ENCODE measurements around the gene HCFC1.

The HCFC1 gene

DNA sequence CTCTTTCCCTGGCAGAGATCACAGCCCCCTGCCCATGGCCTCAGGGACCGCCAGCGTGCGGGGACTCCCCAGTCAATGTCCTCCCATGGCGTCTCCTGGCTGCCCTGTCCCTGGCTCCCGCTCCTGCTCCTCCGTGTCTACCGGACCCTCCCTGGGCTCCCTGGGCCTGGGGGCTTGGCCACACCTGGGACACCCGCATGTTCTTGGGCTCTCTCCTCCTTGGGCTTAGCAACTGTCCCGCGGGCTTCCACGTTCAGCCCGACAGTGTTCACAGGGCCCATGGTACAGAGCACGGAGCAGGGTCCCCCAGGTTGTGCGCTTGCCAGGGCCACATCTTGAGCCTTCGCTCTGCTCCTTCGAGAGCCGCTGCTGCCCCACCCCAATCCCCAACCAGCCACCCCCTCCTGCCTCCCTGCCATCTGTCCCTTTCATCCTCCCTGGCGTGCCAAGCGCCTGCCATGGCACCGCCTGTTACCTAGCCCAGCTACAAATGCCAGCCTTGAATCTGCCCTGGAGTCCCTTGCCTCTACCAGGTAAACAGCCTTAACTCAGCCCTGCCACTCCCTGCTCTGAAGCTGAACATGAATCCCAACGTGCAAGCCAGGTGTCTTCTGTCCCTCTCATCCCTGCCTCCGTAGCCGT is 63.3 kb downstream of the HCFC1 start:
- Mint-ChIP-seq H3K27ac (no peak overlapping the region), H3K9me3 (ENCODE audit: low read depth) (no peaks in the 10 kb centered on the region), H3K27me3 (no peaks in the 10 kb centered on the region), H3K4me3 (no peak overlapping the region), H3K36me3 (no peaks in the 10 kb centered on the region), H3K4me1 (ENCODE audit: low read depth) (peaks cover 23% of the 10 kb centered on the region)

DNA sequence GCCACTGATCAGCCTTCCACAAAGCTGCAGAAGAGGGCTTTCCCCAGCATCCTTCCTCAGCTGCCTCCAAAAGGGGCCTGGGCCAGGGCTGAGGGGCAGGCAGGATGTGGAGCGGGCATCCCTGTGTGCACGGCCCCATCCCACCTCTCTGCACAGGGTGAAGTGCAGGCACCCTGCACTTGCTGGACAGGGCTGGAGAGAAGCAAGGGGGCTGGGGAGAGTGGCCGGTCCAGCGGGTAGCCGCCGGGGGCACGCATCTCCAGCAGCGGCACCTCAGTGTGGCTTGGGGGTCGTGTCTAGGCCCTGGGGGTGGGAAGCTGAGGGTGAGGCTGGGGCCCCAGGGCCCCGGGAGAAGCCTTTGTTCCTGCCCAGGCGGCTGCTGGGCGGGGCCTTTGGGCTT is 64.2 kb downstream of the HCFC1 start:
- Mint-ChIP-seq H3K36me3 (no peaks in the 10 kb centered on the region), H3K4me1 (ENCODE audit: low read depth) (peaks cover 29% of the 10 kb centered on the region), H3K4me3 (no peak overlapping the region), H3K9me3 (ENCODE audit: low read depth) (no peaks in the 10 kb centered on the region), H3K27ac (no peak overlapping the region), H3K27me3 (no peaks in the 10 kb centered on the region)

DNA sequence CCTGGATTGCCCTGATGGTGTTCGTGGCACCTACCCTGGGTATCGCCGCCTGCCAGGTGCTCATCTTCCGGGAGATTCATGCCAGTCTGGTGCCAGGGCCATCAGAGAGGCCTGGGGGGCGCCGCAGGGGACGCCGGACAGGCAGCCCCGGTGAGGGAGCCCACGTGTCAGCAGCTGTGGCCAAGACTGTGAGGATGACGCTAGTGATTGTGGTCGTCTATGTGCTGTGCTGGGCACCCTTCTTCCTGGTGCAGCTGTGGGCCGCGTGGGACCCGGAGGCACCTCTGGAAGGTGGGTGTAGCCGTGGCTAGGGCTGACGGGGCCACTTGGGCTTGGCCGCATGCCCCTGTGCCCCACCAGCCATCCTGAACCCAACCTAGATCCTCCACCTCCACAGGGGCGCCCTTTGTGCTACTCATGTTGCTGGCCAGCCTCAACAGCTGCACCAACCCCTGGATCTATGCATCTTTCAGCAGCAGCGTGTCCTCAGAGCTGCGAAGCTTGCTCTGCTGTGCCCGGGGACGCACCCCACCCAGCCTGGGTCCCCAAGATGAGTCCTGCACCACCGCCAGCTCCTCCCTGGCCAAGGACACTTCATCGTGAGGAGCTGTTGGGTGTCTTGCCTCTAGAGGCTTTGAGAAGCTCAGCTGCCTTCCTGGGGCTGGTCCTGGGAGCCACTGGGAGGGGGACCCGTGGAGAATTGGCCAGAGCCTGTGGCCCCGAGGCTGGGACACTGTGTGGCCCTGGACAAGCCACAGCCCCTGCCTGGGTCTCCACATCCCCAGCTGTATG is 65.3 kb downstream of the HCFC1 start:
- H3K27ac Mint-ChIP-seq = no peak overlapping the region
- H3K27me3 Mint-ChIP-seq = no peaks in the 10 kb centered on the region
- no peaks in the 10 kb centered on the region for H3K9me3 Mint-ChIP-seq (ENCODE audit: low read depth)
- no peak overlapping the region for H3K4me3 Mint-ChIP-seq
- H3K4me1 Mint-ChIP-seq (ENCODE audit: low read depth) = peaks cover 31% of the 10 kb centered on the region
- no peaks in the 10 kb centered on the region for H3K36me3 Mint-ChIP-seq

DNA sequence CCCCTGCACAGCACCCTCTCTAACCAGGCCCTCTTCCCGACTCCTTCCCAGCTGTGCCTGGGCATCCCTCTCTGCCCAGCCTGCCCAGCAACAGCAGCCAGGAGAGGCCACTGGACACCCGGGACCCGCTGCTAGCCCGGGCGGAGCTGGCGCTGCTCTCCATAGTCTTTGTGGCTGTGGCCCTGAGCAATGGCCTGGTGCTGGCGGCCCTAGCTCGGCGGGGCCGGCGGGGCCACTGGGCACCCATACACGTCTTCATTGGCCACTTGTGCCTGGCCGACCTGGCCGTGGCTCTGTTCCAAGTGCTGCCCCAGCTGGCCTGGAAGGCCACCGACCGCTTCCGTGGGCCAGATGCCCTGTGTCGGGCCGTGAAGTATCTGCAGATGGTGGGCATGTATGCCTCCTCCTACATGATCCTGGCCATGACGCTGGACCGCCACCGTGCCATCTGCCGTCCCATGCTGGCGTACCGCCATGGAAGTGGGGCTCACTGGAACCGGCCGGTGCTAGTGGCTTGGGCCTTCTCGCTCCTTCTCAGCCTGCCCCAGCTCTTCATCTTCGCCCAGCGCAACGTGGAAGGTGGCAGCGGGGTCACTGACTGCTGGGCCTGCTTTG is 66.0 kb downstream of the HCFC1 start:
- Mint-ChIP-seq H3K9me3 (ENCODE audit: low read depth) (no peaks in the 10 kb centered on the region), H3K27me3 (no peaks in the 10 kb centered on the region), H3K4me1 (ENCODE audit: low read depth) (peaks cover 35% of the 10 kb centered on the region), H3K36me3 (no peaks in the 10 kb centered on the region), H3K27ac (no peak overlapping the region), H3K4me3 (no peak overlapping the region)

DNA sequence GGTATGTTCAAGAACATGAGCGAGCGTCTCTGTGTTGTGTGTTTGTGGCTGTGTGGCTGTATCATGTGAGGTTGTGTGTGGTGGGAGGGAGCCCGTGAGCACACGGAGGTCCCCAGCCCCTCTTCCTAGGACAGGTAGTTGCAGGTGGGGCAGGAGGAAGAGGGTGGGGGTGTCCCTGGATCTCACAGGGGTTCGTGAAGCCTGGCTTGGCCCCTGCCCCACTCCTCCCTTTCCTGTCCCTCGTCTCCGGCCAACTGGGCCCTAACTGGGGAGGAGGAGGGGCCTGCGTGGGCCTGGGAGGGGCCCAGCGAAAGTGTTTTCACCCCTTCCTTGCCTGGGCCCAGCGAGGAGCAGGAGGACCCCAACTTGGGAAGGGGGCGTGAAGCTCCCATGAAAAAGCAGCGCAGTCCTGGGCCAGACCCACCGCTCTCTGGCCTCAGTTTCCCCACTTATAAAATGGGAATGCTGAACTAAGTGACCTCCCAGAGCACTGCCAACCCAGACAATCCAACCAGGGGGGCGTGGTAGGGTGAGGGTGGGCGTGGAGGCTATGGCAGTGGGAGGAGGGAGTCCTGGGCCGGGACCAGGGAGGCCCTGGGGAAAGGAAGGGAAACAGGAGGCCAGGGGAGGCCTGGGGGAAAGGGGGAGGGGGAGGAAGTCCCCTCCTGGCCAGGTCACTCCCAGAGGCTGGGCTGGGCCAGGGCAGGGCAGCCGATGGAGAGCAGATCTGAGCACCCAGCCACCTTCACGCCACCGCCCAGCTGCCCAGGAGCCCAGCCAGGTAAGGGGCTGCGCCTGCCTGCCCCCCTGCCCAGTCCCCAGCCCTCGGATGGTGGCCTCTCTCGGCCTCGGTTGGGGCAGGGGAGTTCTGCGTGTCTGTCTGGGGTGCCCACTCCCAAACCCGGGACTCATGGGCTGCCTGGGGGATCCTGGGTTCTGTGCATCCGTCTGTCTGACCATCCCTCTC is 67.3 kb downstream of the HCFC1 start, which contains the start of gene AVPR2:
Gene AVPR2 (plus strand): TSS at position 683 of the 967 bp plus-strand sequence. CDS start 473 bp downstream, outside the sequence.
- Mint-ChIP-seq H3K4me3 (peak within 1 kb of the TSS; percentile 61), H3K27me3 (no peaks in the 10 kb centered on the region), H3K27ac (no peak within 1 kb of the TSS)

DNA sequence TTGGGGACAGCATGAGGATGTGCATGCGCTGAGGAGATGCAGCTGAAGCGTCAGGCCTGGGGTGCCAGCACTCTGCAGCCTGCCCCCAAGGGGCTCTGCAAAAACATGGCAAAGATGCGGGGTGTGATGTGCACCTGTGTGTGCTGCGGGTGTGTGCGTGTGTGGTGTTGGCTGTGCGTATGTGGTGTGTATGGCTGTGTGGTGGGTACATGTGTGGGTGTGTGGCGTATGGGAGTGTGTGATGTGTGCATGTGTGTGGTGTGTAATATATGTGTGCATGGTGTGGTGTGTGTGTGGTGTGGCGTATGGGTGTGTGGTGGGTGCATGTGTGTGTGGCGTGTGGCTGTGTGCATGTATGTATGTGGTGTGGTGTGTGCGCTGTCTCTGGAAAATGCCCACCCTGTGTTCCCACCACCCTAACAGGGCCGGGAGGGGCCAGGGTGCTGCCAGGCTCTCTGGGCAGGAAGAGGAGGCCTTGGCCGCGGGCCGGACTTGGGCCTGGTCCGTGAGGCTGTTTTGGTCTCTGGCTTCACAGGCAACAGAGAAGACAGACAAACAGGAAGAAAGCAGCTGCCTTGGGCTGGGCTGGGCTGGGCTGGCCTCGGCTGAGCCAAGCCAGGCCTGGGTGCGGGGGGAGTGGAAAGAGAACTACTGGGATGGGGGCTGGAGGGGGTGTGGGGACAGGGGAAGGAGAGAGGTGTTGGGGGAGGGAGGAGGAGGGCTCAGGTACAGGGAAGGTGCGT is 68.2 kb downstream of the HCFC1 start:
- Mint-ChIP-seq H3K27ac (peak overlapping the region; percentile 17), H3K4me1 (ENCODE audit: low read depth) (peaks cover 35% of the 10 kb centered on the region), H3K36me3 (no peaks in the 10 kb centered on the region), H3K27me3 (no peaks in the 10 kb centered on the region), H3K4me3 (peak overlapping the region; percentile 61), H3K9me3 (ENCODE audit: low read depth) (no peaks in the 10 kb centered on the region)

More for the DNA sequence above, 67.3 kb downstream of the HCFC1 start, which contains the start of gene AVPR2:
- Mint-ChIP-seq H3K9me3 (ENCODE audit: low read depth) (no peaks in the 10 kb centered on the region), H3K36me3 (no peaks in the 10 kb centered on the region), H3K4me1 (ENCODE audit: low read depth) (peaks cover 35% of the 10 kb centered on the region)

DNA sequence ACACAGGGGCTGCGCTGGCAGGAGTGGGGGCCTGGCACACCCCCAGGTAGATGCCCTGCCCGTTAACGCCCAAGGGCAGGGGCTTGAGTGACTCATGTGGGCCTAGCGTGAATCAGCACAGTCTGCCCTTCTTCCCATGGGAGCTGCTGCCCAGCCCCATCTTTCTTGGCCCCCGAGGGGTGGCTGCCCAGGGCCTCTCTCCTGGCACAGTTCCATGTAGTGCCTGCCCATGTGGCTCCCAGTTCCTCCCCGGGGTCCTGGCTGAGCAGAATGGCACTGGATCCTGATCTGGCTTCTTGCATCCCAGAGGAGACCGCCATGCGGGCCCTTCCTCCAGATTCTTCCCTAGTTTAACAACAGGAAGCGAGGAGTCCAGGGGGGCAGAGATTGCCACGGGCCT is 69.2 kb downstream of the HCFC1 start:
- H3K4me1 Mint-ChIP-seq (ENCODE audit: low read depth) = peaks cover 35% of the 10 kb centered on the region
- no peaks in the 10 kb centered on the region for H3K9me3 Mint-ChIP-seq (ENCODE audit: low read depth)
- H3K4me3 Mint-ChIP-seq = no peak overlapping the region
- H3K27me3 Mint-ChIP-seq = no peaks in the 10 kb centered on the region
- peak overlapping the region; percentile 16 for H3K27ac Mint-ChIP-seq
- H3K36me3 Mint-ChIP-seq = no peaks in the 10 kb centered on the region

DNA sequence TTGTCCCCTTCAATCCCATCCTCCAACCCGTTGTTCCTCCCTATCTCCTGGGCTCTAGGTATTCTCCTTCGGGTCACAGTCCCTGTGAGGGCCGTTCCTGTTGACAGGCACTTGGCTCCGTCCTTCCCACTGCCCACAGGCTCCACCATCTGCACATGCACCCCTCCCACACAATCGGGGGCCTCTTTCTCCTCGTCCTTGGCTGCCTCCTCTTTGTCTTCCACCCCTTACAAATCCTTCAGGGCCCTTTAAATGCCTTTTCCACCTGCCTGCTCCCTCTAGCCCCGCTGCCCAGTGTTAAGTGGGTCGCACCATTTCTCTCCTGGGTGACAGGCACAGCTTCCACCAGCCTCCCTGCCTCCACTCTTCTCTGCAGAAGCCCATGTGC is 69.9 kb downstream of the HCFC1 start:
- peak overlapping the region; percentile 28 for H3K27ac Mint-ChIP-seq
- H3K36me3 Mint-ChIP-seq = no peaks in the 10 kb centered on the region
- no peak overlapping the region for H3K4me3 Mint-ChIP-seq
- no peaks in the 10 kb centered on the region for H3K27me3 Mint-ChIP-seq
- peaks cover 36% of the 10 kb centered on the region for H3K4me1 Mint-ChIP-seq (ENCODE audit: low read depth)
- no peaks in the 10 kb centered on the region for H3K9me3 Mint-ChIP-seq (ENCODE audit: low read depth)

DNA sequence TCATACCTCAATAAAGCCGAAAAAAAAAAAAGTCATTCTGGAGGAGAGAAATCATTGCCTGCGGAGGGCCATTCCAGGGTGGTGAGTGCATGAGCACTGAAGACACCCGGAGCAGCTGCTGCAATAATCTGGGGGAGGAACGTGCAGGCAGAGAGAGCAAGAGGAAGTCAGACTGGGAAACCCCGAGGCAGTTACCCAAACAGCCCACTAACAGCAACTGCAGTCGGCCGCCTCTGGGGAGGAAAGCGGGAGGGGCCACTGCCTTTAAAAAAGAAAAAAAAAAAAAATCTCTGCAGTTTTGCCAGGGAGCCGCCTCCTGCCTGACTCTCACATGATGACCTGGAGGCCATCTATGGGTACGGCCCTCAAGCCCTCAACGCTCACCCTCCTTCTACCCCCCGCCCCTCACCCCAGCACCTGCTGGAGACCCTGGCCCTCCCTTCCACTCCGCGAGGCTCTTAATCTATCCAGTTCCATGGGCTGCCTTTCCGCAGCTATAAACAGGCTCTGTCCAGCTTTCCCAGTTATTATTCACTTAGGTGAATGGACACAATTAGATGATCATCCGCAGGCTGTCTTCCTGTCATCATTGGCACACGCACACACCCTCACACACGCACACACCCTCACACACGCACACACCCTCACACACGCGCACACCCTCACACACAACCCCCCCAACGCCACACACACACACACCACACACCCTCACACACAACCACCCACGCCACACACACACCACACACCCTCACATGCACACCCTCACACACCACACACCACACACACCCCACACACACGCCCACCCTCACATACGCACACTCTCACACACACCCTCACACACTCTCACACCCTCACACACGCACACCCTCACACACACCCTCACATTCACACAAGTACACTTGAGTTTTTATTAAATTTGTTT is 70.5 kb downstream of the HCFC1 start:
- Mint-ChIP-seq H3K27ac (no peak overlapping the region), H3K36me3 (no peaks in the 10 kb centered on the region), H3K4me3 (peak overlapping the region; percentile 75), H3K27me3 (no peaks in the 10 kb centered on the region), H3K9me3 (ENCODE audit: low read depth) (no peaks in the 10 kb centered on the region), H3K4me1 (ENCODE audit: low read depth) (peaks cover 42% of the 10 kb centered on the region)

DNA sequence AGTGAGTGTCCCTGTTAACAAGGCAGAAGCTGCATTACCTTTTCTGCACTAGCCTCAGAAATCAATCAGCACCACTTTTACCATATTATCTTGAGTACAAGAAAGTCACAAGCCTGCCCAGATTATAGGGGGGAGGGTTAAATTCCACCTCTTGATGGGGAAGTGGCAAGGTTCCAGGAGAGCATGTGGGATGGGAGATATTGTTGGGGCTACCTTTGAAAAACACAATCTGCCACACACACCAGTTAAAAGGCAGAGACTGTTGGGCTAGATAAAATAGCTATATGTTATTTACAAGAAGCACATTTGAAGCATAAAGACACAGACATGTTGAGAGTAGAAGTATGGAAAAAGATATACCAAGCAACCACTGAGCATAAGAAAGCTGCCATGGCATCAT is 73.7 kb downstream of the HCFC1 start:
- no peaks in the 10 kb centered on the region for H3K9me3 Mint-ChIP-seq (ENCODE audit: low read depth)
- H3K4me1 Mint-ChIP-seq (ENCODE audit: low read depth) = peaks cover 27% of the 10 kb centered on the region
- H3K36me3 Mint-ChIP-seq = no peaks in the 10 kb centered on the region
- H3K27me3 Mint-ChIP-seq = no peaks in the 10 kb centered on the region
- no peak overlapping the region for H3K27ac Mint-ChIP-seq
- no peak overlapping the region for H3K4me3 Mint-ChIP-seq

Data from activated naive CD8-positive, alpha-beta T cell (primary cell).